DND-41 (cell line): ENCODE results near the gene S100A8.

Source experiments
- ATAC-seq: fragments of 200-7000 bp; cut with Tn5 transposase; 3 replicates; pipeline ENCODE4 v1.9.1; 2021; ENCODE audit warnings: low read depth; ENCODE audit not compliant: insufficient read depth
- DNase-seq: peaks from one replicate; pipeline ENCODE4 v3.0.0-alpha.2; 2020
- H2AFZ ChIP-seq: 2 replicates; pipeline ENCODE4 v1.6.0; 2012; ENCODE audit warnings: low read depth, low read length
- H3K27ac ChIP-seq: 2 replicates; pipeline ENCODE4 v1.5.1; 2012; ENCODE audit warnings: low read length, inconsistent platforms
- H3K27me3 ChIP-seq: fragments of 200-600 bp; sonication (generic); 2 replicates; pipeline ENCODE4 v1.6.0; 2012; ENCODE audit warnings: low read length, mild to moderate bottlenecking, inconsistent platforms; ENCODE audit not compliant: insufficient read depth, poor library complexity
- H3K36me3 ChIP-seq: 2 replicates; pipeline ENCODE4 v1.5.1; 2012; ENCODE audit warnings: low read length, inconsistent platforms; ENCODE audit not compliant: insufficient read depth
- H3K4me1 ChIP-seq: 2 replicates; pipeline ENCODE4 v1.5.1; 2012; ENCODE audit warnings: mild to moderate bottlenecking, low read length; ENCODE audit not compliant: insufficient read depth
- H3K4me2 ChIP-seq: 2 replicates; pipeline ENCODE4 v1.6.0; 2012; ENCODE audit warnings: mild to moderate bottlenecking, moderate library complexity, low read length, inconsistent platforms; ENCODE audit not compliant: insufficient read depth
- H3K4me3 ChIP-seq, 2 experiments: fragments of 200-600 bp in 1 of 2; shearing (Covaris generic) in 1 of 2; 2 replicates each; pipeline ENCODE4 v1.5.1; 2012 to 2016; ENCODE audit warnings: inconsistent platforms in 2 of 2, low read length in 2 of 2, mild to moderate bottlenecking in 2 of 2, low read depth in 1 of 2, moderate library complexity in 1 of 2
- H3K79me2 ChIP-seq: 2 replicates; pipeline ENCODE4 v1.6.0; 2012; ENCODE audit warnings: low read length, inconsistent platforms; ENCODE audit not compliant: insufficient read depth
- H3K9ac ChIP-seq: 2 replicates; pipeline ENCODE4 v1.6.0; 2012; ENCODE audit warnings: low read depth, mild to moderate bottlenecking, inconsistent platforms, low read length, moderate library complexity
- H3K9me3 ChIP-seq: 2 replicates; pipeline ENCODE4 v1.5.1; 2012; ENCODE audit warnings: low read length, moderate library complexity, mild to moderate bottlenecking, inconsistent platforms; ENCODE audit not compliant: insufficient read depth, severe bottlenecking
- H4K20me1 ChIP-seq: 2 replicates; pipeline ENCODE4 v1.6.0; 2012; ENCODE audit warnings: low read length; ENCODE audit not compliant: insufficient read depth
- CTCF ChIP-seq: IDR thresholded peaks from 2 replicates; pipeline ENCODE4 v1.5.1; 2012; ENCODE audit warnings: borderline replicate concordance, low read length, moderate library complexity, mild to moderate bottlenecking; ENCODE audit not compliant: poor library complexity, severe bottlenecking; ENCODE audit errors: extremely low read depth
- EZH2 ChIP-seq: IDR thresholded peaks from 3 replicates; pipeline ENCODE4 v1.6.1; 2012; ENCODE audit warnings: borderline replicate concordance, low read depth, mild to moderate bottlenecking, moderate library complexity, low read length, inconsistent platforms; ENCODE audit not compliant: severe bottlenecking

Gene S100A8

GRCh38 chr1:153429266-153430165, 38.6 kb upstream of the S100A8 start:
- DNase-seq (no peak), ATAC-seq (no peak)
- no peaks in the 10 kb centered on the region for H3K9me3 ChIP-seq
- no peak overlapping the region for H3K4me2 ChIP-seq
- no peaks in the 10 kb centered on the region for H3K36me3 ChIP-seq
- TF ChIP-seq CTCF: no peak
- TF ChIP-seq EZH2: no peak
- no peak overlapping the region for H3K27ac ChIP-seq
- H4K20me1 ChIP-seq: peaks cover 2% of the 10 kb centered on the region; the same call in 1 of the 2 replicates
- no peaks in the 10 kb centered on the region for H3K79me2 ChIP-seq
- H3K4me1 ChIP-seq: no peaks in the 10 kb centered on the region
- no peak overlapping the region for H3K9ac ChIP-seq
- H3K27me3 ChIP-seq: peaks cover 2% of the 10 kb centered on the region
- H3K4me3 ChIP-seq: no peak overlapping the region
- H2AFZ ChIP-seq: no peak overlapping the region

GRCh38 chr1:153428791-153429190, 37.9 kb upstream of the S100A8 start:
- ATAC-seq (no peak), DNase-seq (no peak)
- Histone ChIP-seq H3K4me3 (no peak overlapping the region), H4K20me1 (peaks cover 2% of the 10 kb centered on the region; the same call in 1 of the 2 replicates), H3K79me2 (no peaks in the 10 kb centered on the region), H3K36me3 (no peaks in the 10 kb centered on the region), H3K4me1 (no peaks in the 10 kb centered on the region), H3K9me3 (no peaks in the 10 kb centered on the region), H3K27me3 (peaks cover 2% of the 10 kb centered on the region), H3K9ac (no peak overlapping the region), H3K4me2 (no peak overlapping the region), H2AFZ (no peak overlapping the region), H3K27ac (no peak overlapping the region)
- TF ChIP-seq CTCF (no peak), EZH2 (no peak)

DNA sequence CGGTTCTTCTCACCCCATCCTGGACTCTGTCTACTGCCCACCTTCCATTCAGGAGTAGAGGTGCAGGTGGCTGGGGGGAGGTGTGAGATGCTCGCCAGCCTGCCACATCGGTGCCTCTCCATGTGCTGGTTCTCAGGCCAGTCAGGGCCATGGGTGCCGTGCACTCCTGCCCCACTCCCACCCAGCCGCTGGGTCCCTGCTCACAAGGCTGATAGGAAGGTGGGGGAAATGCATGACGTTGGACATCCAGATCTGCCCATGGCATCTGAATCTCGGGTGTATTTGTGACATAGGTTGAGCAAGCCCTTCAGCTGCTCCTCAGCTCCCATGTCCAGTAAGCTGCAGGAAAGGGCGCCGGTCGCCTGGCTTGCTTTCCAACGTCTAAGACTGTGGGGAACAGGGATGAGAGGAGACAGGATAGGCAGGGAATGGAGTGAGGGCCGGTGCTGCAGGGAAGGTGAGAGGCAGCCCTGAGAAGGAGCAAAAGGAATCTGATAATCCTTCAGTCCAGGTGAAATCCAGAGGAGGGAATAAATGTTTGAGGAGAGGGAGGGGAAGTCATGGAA, 37.3 kb upstream of the S100A8 start:
- no peak overlapping the region for H3K9ac ChIP-seq
- TF ChIP-seq CTCF (no peak), EZH2 (no peak)
- H3K9me3 ChIP-seq: no peaks in the 10 kb centered on the region
- H2AFZ ChIP-seq: no peak overlapping the region
- H3K27ac ChIP-seq: no peak overlapping the region
- H4K20me1 ChIP-seq: peaks cover 2% of the 10 kb centered on the region; the same call in 1 of the 2 replicates
- DNase-seq (no peak), ATAC-seq (no peak)
- H3K4me1 ChIP-seq: no peaks in the 10 kb centered on the region
- no peak overlapping the region for H3K4me2 ChIP-seq
- H3K27me3 ChIP-seq: peaks cover 2% of the 10 kb centered on the region
- no peaks in the 10 kb centered on the region for H3K79me2 ChIP-seq
- H3K36me3 ChIP-seq: no peaks in the 10 kb centered on the region
- no peak overlapping the region for H3K4me3 ChIP-seq
